IPS-18c (cell line): ENCODE measurements around the gene KLK14.

Experiments
- H3K4me3 ChIP-seq: 2 replicates; pipeline ENCODE4 v1.7.0; 2013; ENCODE audit warnings: low read depth, mild to moderate bottlenecking, low read length, moderate library complexity; ENCODE audit not compliant: insufficient read depth
- H3K9me3 ChIP-seq: one replicate; pipeline ENCODE4 v1.6.1; 2013; ENCODE audit warnings: mild to moderate bottlenecking, low read length, moderate library complexity; ENCODE audit not compliant: control insufficient read depth, insufficient read depth

KLK14 gene

DNA sequence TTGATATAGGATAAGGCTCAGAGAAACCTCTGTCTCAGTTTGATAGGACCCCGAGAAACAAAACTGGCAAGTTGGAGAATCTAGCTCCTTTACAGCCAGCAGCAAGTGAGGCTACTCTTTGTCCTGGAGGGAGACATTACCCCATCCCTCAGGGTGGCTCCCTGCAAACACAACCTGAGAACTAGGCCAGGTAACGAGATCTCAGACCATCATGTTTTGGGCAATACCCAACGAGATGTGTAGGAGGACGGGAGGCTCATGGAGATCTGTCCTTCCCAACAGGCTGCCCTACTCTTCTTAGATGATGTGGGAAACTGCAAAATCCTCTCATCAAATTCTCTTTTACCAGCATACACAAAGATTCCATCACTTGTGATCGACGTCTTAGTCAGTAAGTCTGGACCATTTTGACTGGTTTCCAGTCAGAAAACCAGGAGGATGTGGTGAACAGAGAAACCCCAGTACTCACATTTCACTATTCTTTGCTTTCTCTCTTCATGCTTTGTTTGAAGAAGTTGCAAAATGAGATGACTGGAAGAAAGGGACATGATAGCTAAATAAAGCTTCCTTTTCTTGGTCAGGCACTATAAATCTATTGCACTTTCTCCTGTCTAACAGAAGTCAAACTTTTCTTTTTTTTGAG is 31.5 kb upstream of the KLK14 start:
- no peaks in the 10 kb centered on the region for H3K9me3 ChIP-seq
- H3K4me3 ChIP-seq = no peak overlapping the region

DNA sequence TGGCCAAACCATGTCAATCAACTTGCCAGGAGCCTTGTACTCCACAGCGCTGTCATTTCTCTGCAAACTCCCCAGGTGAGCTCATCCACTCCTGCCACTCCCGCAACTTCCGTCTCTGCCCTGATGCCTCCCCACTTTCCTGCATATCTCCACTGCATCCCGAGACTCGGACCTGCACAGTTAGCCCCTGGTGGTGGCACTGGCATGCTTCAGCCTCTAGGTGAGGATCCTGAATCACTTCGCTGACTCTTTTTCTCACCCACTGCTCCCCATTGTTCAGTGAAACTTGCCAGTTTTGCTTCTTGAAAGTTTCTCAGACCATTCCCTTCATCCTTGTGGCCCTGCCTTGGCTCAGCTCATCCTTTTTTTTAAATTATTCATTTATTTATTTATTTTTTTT is 28.9 kb upstream of the KLK14 start:
- H3K9me3 ChIP-seq = no peaks in the 10 kb centered on the region
- no peak overlapping the region for H3K4me3 ChIP-seq

- H3K9me3 ChIP-seq = no peaks in the 10 kb centered on the region
- no peak overlapping the region for H3K4me3 ChIP-seq
Observed at GRCh38 chr19:51110666-51110971, 27.9 kb upstream of the KLK14 start.

DNA sequence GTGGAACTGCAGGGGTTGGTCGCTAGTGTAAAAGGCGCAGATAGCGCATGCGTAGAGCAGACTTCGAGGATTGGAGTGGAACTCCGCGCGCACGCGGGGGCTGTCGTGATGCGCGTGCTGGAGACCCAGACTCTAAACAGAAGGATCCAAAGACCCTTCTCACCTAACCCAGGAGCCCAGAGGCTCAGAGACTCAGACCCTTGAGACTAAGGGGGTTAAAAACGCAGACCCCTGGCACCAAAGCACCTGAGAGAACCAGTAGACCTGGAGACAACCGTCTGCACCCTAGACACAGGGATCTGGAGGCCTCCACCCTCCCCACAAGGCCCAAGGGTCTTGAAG is 26.1 kb upstream of the KLK14 start:
- Histone ChIP-seq H3K9me3 (no peaks in the 10 kb centered on the region), H3K4me3 (peak overlapping the region; percentile 86)

- H3K4me3 ChIP-seq = peak within 1 kb of the TSS; percentile 86
- H3K9me3 ChIP-seq = no peaks in the 10 kb centered on the region
Observed at GRCh38 chr19:51108066-51108804, 25.5 kb upstream of the KLK14 start, which contains the start of gene CTU1. CTU1 (minus strand) TSS chr19:51108409; CDS start chr19:51104569, 3,840 bp downstream.

DNA sequence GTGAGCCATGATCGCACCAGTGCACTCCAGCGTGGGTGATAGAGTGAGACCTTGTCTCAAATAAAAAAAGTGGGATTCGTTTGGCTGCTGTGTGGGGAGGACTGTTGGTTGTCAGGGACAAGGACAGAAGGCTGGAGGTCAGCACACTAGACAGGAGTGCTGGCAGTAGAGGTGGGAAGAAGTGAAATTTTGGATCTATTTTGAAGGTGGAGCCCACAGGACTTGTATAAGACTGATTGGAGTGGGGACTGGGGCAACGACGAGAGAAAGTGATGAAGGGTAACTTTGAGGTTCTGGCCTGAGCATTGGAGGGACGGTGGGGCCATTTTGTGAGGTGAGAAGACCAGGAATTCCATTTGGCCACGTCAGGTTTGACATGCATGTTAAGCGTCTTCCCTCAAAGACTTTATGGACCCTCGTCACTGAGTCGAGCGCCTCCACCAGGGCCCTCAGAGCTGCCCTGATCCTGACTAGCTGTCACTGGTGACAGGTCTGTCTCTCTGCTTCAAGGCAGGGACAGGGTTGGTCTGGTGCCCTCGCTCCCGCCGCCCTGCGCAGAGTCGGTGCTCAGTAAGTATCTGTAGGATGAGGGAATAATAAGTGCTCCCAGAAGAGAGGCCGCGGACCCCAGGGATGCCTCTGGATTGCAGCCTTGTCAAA is 24.8 kb upstream of the KLK14 start:
- no peaks in the 10 kb centered on the region for H3K9me3 ChIP-seq
- H3K4me3 ChIP-seq = peak overlapping the region; percentile 86

DNA sequence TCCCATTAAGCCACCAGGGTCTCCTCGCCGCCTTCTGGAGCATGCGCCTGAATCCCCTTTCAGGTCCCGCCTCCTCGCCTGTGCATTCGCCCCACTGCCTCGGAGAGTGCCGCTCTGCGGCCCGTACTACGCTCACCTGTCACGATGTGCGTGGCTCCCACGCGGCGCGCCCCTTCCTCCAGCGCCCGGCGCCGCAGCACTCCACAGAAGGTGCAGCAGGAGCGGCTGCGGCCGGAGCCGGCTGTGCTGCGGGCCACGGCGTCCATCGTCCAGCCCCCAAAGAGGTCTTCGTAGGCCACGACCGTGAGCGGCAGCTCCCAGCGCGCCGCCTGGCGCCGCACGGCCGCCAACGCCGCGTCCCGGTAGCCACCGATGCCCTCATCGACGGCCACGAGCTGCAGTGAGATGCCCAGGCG is 21.2 kb upstream of the KLK14 start:
- Histone ChIP-seq H3K4me3 (no peak overlapping the region), H3K9me3 (no peaks in the 10 kb centered on the region)

GRCh38 chr19:51102991-51103390 is 20.3 kb upstream of the KLK14 start:
- Histone ChIP-seq H3K4me3 (no peak overlapping the region), H3K9me3 (no peaks in the 10 kb centered on the region)

- H3K9me3 ChIP-seq = no peaks in the 10 kb centered on the region
- no peak overlapping the region for H3K4me3 ChIP-seq
Observed at GRCh38 chr19:51101171-51101865, 18.6 kb upstream of the KLK14 start.

DNA sequence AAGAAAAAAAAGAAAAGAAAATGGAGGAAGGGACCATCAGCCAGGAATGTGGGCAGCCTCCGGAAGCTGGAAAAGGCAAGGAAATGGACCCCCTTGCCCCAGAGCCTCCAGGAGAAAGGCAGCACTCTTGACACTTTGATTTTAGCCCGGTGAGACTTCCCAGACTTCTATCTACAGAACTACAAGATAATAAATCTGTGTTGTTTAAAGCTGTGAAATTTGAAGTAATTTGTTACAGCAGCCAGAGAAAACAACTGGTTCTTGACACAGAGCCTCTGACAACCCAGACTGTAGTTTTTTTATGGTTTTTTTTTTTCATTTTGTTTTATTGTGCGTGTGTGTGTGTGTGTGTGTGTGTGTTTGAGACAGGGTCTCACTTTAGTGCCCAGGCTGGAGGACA is 17.9 kb upstream of the KLK14 start:
- H3K9me3 ChIP-seq = no peaks in the 10 kb centered on the region

DNA sequence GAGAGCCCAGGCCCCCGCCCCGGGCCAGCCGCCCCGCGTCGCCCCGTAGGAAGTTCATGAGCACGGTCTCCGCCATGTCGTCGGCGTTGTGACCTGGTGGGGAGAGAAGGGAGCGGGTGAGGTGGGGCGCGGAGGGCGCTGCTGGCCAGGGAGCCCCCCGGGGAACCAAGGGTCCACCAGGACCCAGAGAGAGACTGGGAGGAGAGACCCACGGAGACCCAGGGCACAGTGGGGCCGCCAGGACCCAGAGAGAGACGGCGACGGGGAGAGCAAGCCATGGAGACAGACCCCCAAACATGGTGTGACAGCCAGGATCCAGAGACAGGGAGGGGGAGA is 16.3 kb upstream of the KLK14 start:
- Histone ChIP-seq H3K9me3 (no peaks in the 10 kb centered on the region), H3K4me3 (no peak overlapping the region)

More for the DNA sequence above, 17.9 kb upstream of the KLK14 start:
- no peak overlapping the region for H3K4me3 ChIP-seq

DNA sequence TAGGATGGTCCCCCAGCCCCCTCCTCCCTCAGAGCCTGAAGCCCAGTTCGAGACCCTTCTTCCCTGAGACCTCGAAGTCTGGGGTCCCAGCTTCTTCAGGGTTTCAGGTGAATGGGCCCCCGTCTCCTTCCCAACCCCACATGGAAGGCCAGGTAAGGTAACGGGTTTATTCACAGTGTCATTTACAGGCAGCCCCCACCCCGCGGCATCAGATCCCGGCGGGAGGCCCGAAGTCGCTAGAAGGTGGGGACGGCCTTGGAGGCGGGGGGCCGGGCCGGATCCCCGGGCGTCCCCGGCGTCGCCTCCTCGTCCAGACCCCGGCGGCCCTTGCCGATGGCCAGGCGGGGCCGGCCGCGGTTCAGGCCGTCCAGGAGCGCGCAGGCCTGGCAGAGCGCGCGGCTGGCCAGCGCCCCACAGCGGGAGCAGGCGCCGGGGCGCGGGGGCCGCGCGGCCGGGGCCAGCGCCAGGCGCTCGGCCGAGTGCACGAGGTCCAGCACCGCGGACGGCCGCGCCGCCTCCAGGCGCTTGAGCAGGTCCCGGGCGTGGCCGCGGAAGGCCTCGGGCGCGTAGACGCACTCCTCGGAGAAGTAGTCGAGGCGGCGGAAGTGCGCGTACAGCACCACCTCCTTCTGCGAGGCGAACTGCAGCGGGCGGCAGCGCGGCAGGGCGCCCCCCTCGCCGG is 15.8 kb upstream of the KLK14 start:
- Histone ChIP-seq H3K9me3 (no peaks in the 10 kb centered on the region), H3K4me3 (no peak overlapping the region)

DNA sequence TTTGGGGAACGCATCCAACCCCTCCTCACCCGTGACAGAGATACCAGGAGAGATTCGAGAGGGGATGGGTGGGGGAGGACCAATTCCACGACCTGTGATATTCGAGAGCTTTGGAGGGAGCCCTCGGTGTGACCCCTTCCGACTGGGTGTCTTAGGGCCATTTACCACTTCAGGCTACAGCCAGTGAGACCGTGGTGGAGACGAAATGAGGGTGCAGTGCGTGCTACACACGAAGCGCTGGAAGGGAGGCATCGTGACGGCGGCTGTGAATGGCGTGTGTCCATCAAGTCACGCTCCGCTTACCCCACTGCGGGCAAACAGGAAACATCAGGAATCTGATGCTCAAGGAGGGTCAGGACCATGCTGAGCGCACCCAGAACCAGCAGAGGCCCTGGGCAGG is 15.1 kb upstream of the KLK14 start:
- Histone ChIP-seq H3K4me3 (no peak overlapping the region), H3K9me3 (no peaks in the 10 kb centered on the region)

DNA sequence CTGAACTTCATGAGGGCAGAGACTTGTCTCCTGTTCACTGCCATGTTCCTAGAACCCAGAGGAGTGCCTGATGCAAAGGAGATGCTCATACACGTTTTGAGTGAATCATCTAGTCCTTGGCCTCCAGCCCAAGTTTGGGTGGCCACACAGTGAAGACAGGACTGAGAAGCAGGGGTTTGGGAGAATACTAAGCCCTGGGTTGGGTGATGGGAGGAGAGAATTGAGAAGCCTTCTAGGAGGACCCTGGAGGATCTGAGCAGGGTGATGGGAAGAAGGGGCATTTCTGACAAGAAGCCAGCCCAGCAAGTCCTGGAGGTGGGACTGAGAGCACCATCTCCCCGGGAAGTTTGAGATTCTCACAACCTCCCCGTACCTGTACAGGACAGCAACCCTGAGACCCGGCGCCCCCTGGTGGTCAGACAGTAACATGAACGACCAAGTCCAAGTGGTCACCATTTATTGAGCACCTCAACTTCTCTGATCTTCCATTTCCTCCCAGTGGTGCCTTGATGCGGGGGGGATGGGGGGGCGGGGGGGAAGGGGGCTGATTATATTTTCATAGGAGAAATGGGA is 14.6 kb upstream of the KLK14 start:
- no peak overlapping the region for H3K4me3 ChIP-seq
- H3K9me3 ChIP-seq = no peaks in the 10 kb centered on the region

DNA sequence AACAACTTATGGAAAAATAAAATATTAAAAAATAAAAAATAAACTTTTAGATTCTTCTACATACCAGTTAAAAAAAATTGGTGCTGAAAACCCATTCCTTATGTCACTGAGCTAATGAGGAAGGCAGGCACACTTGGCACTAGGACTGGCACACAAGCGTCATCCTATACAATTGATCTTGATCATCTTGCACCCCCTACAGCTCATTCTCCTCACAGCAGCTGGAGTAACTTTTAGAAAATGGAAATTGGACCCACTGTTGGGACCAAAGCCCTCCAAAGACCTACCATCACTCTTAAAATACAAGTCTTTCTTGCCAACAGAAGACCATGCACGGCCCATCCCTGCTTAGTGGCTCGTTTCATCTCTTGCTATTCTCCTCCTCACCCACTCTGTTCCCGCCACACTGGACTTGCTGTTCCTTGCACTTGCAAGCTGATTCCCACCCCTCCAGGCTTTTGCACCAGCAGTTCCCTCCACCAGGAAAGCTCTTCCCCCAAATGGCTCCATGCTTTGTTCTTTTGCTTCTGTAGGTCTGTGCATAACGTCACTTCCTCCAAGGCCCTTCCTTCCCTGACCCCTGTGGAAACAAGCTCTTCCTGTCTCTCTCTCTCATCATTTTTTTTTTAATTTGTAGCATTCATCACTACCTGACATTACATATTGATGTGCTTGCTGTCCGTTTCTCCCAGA is 13.9 kb upstream of the KLK14 start:
- Histone ChIP-seq H3K9me3 (no peaks in the 10 kb centered on the region), H3K4me3 (no peak overlapping the region)

- no peak overlapping the region for H3K4me3 ChIP-seq
- no peaks in the 10 kb centered on the region for H3K9me3 ChIP-seq
Observed at GRCh38 chr19:51094696-51095279, 12.1 kb upstream of the KLK14 start.
